Right lobe of liver (tissue), 6 donors: Measurements from ENCODE around the gene DLGAP3. TPM values are rescaled to one million over a fixed set of nuclear protein-coding genes. Genes with fewer than 3 reads are reported as not detected.

Experiments
- ATAC-seq, 4 donors: fragments of 200-7000 bp; cut with Tn5 transposase; one replicate each; pipeline ENCODE4 v1.9.1; 2020; ENCODE audit warnings: mild to moderate bottlenecking in 4 of 4, moderate library complexity in 4 of 4
- DNase-seq, 3 donors: peaks; one replicate each; pipeline ENCODE4 v3.0.0-alpha.2; 2020
- H3K27ac ChIP-seq, 3 donors: fragments of 200-600 bp; one replicate each; pipeline ENCODE4 v1.8.0; 2022
- H3K27me3 ChIP-seq, 2 donors: fragments of 200-600 bp; one replicate each; pipeline ENCODE4 v1.8.0; 2022
- H3K36me3 ChIP-seq, 4 donors: fragments of 200-600 bp; sonication (generic) in 1 of 4; one replicate each; pipeline versions ENCODE4 v1.5.1 to v1.8.0; 2017 to 2022; ENCODE audit warnings: control low read depth in 1 of 4
- H3K4me1 ChIP-seq, 4 donors: fragments of 200-600 bp; sonication (generic) in 1 of 4; one replicate each; pipeline versions ENCODE4 v1.5.1 to v1.8.0; 2017 to 2022; ENCODE audit warnings: control low read depth in 1 of 4
- H3K4me3 ChIP-seq, 3 donors: fragments of 200-600 bp; one replicate each; pipeline ENCODE4 v1.8.0; 2022
- H3K9me3 ChIP-seq, 4 donors: fragments of 200-600 bp; sonication (generic) in 1 of 4; one replicate each; pipeline versions ENCODE4 v1.5.1 to v1.8.0; 2017 to 2022; ENCODE audit warnings: control low read depth in 1 of 4
- CTCF ChIP-seq, 4 donors: fragments of 200-600 bp in 3 of 4; fragments of 450-650 bp in 1 of 4; IDR thresholded peaks; one replicate each; pipeline versions ENCODE4 v1.5.1 to v1.8.0; 2016 to 2022; ENCODE audit warnings: antibody characterized with exemption in 4 of 4, mild to moderate bottlenecking in 2 of 4
- POLR2A ChIP-seq: fragments of 450-650 bp; IDR thresholded peaks from one replicate; pipeline ENCODE4 v1.6.1; 2017; ENCODE audit warnings: antibody characterized with exemption, mild to moderate bottlenecking
- WGBS: methylation state at CpG from one replicate; pipeline ENCODE4 v1.1.6; 2018; ENCODE audit warnings: low coverage, low lambda C conversion rate; ENCODE audit not compliant: insufficient coverage; ENCODE audit errors: missing lambda C conversion rate; 5-methylcytosine and 5-hydroxymethylcytosine counted together
- intact Hi-C, 2 donors: fragments of 100-400 bp; cut with DNase I; formaldehyde crosslinking; loops; one replicate each; pipeline versions ENCODE4 v1.11.2 to v1.14.1; 2022
- total RNA-seq, 6 experiments: library from RNA; depleted of rRNA in 2 of 6; stranded (reverse); fragments of >200 nt in 2 of 6; fragmentation: NEBNext Ultra II Directional in 3 of 6; extraction: Animal tissue kit (Norgen Biotek cat#: 25700) in 3 of 6; gene quantifications; one replicate each; pipeline versions ENCODE4 v1.1.0 to v1.2.4, GENCODE V29; 2016 to 2023
- donor health status: DM: no; HTN: yes; CAD: no.
- donor health status: DM: no; HTN: no; CAD: no.
- donor health status: DM: no; HTN: no; CAD: no.
- donor health status: DM: no; HTN: yes; CAD: no.
- donor health status: DM: no; HTN: yes; CAD: no.

Gene DLGAP3
- total RNA-seq, 6 experiments from 2014 or later: 0.07 to 0.13 TPM; not detected in 4

- no peak for TF ChIP-seq CTCF (IDR thresholded peaks at IDR 0.05)
- no peak for TF ChIP-seq POLR2A
- Histone ChIP-seq H3K4me3 (no peak overlapping the region), H3K27ac (peak overlapping the region in 1 of 3 donors; percentile 18), H3K4me1 (peaks cover 0 to 13% (median 2%) of the 10 kb centered on the region in 4 donors), H3K9me3 (no peaks in the 10 kb centered on the region), H3K27me3 (no peaks in the 10 kb centered on the region), H3K36me3 (no peaks in the 10 kb centered on the region)
- intact Hi-C loops: no loop called here
- WGBS: 60% methylated on average over 1 of the region's 2 CpGs
- ATAC-seq: no peak
- DNase-seq: no peak
Measured at GRCh38 chr1:34846265-34846664, 83.2 kb downstream of the DLGAP3 start.

GRCh38 chr1:34845131-34845901 lies 84.1 kb downstream of the DLGAP3 start:
- 64% methylated on average over 8 of the region's 16 CpGs for WGBS
- no peak overlapping the region for H3K4me3 ChIP-seq
- ATAC-seq (peak; percentile 38 to 72 (median 54)), DNase-seq (no peak)
- H3K27me3 ChIP-seq: no peaks in the 10 kb centered on the region
- no peaks in the 10 kb centered on the region for H3K9me3 ChIP-seq
- peak overlapping the region; percentile 18 to 43 (median 31) for H3K27ac ChIP-seq
- TF ChIP-seq POLR2A (no peak), CTCF (IDR thresholded peaks at IDR 0.05) (no peak)
- H3K36me3 ChIP-seq: no peaks in the 10 kb centered on the region
- peaks cover 0 to 4% (median 0%) of the 10 kb centered on the region in 4 donors for H3K4me1 ChIP-seq
- intact Hi-C loops: no loop called here

- H3K4me3 ChIP-seq: no peak overlapping the region
- no peaks in the 10 kb centered on the region for H3K27me3 ChIP-seq
- peaks cover 0 to 4% (median 0%) of the 10 kb centered on the region in 4 donors for H3K4me1 ChIP-seq
- 100% methylated on average over 1 of the region's 4 CpGs for WGBS
- no peak for ATAC-seq
- TF ChIP-seq CTCF (IDR thresholded peaks at IDR 0.05) (no peak), POLR2A (no peak)
- intact Hi-C loops: no loop called here
- H3K9me3 ChIP-seq: no peaks in the 10 kb centered on the region
- no peak for DNase-seq
- no peak overlapping the region for H3K27ac ChIP-seq
- no peaks in the 10 kb centered on the region for H3K36me3 ChIP-seq
Measured at GRCh38 chr1:34844252-34844634, 85.2 kb downstream of the DLGAP3 start.

- peak overlapping the region in 2 of 3 donors; percentile 7 to 24 for H3K27ac ChIP-seq
- 53% methylated on average over 11 of the region's 14 CpGs for WGBS
- H3K4me3 ChIP-seq: no peak overlapping the region
- H3K36me3 ChIP-seq: no peaks in the 10 kb centered on the region
- intact Hi-C loops: no loop called here
- peaks cover 0 to 4% (median 0%) of the 10 kb centered on the region in 4 donors for H3K4me1 ChIP-seq
- ATAC-seq: peak; percentile 34 to 59 (median 52)
- TF ChIP-seq CTCF (IDR thresholded peaks at IDR 0.05) (no peak), POLR2A (no peak)
- no peaks in the 10 kb centered on the region for H3K27me3 ChIP-seq
- DNase-seq: no peak
- no peaks in the 10 kb centered on the region for H3K9me3 ChIP-seq
Measured at GRCh38 chr1:34843392-34844251, 85.8 kb downstream of the DLGAP3 start.
